ENCODE measurements around the gene TM6SF1.

The TM6SF1 gene

DNA sequence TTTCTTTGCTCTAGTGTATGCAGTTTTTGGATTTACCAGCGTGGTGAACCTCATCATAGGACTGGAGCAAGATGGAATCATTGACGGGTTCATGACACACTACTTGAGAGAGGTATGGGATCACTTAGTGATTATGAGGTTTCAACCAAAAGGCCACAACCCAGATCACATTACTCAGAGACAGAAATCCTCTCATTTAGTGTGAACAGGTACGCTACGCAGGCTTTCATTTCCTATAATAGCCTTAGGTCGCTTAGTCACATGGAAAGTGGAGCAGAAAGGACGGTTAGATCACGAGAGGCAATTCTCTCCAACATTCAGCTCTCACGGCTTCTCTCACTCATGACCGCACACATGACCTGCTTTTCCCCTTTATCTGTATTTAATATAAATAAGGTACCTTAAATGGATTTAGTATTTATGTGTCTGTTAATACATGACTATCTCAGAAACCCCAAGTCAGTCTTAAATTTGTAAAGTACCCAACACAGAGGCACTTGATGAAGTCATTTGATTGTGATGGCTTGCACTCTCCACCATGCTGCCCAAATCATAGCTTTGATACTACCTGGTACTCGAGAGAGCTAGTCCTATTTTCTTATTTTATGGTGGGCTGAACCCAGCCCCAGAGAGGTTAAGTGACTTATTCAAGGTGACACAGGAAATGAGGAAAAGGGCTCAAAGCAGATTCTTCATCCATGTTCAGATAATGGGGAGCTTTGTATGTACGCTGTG is 8.6 kb downstream of the TM6SF1 start:
- no peak for DNase-seq (ENCODE audit: low read depth)

DNA sequence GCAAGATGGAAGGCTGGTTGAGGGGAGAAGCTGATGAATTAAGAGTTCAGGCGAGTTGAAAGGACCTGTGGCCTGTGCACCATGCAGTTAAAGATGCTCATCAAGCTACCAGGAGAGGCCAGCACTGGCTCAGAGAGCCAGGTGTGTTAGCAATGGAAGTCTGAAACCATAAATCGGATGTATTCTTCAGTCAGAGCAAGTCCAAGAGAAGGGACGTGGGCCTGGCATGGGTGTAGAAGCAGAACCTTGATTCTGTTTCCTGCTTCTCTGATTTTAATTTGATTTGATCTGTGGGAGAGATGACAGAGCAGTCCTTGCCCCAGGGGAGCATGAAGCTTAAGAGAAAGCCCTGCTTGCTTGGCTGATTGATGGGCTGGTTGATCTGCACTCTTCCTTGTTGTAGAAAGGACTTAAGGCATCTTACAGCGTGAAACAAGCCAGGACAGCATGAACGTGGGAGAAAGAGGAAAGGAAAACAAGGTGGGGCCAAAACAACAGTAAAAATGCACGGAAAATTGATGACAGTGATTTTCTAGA is 10.9 kb downstream of the TM6SF1 start:
- DNase-seq (ENCODE audit: low read depth), result no peak
- H3K4me3 ChIP-seq (ENCODE audit: low read length), result no peak overlapping the region
- TF ChIP-seq, protein P1, sequence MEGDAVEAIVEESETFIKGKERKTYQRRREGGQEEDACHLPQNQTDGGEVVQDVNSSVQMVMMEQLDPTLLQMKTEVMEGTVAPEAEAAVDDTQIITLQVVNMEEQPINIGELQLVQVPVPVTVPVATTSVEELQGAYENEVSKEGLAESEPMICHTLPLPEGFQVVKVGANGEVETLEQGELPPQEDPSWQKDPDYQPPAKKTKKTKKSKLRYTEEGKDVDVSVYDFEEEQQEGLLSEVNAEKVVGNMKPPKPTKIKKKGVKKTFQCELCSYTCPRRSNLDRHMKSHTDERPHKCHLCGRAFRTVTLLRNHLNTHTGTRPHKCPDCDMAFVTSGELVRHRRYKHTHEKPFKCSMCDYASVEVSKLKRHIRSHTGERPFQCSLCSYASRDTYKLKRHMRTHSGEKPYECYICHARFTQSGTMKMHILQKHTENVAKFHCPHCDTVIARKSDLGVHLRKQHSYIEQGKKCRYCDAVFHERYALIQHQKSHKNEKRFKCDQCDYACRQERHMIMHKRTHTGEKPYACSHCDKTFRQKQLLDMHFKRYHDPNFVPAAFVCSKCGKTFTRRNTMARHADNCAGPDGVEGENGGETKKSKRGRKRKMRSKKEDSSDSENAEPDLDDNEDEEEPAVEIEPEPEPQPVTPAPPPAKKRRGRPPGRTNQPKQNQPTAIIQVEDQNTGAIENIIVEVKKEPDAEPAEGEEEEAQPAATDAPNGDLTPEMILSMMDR (conservative IDR thresholded peaks at IDR 0.05; ENCODE audit: low read depth, low read length), result no peak

More for the DNA sequence above, 8.6 kb downstream of the TM6SF1 start:
- no peak overlapping the region for H3K4me3 ChIP-seq (ENCODE audit: low read length)
- TF ChIP-seq, protein P1 (conservative IDR thresholded peaks at IDR 0.05; ENCODE audit: low read depth, low read length), result no peak

DNA sequence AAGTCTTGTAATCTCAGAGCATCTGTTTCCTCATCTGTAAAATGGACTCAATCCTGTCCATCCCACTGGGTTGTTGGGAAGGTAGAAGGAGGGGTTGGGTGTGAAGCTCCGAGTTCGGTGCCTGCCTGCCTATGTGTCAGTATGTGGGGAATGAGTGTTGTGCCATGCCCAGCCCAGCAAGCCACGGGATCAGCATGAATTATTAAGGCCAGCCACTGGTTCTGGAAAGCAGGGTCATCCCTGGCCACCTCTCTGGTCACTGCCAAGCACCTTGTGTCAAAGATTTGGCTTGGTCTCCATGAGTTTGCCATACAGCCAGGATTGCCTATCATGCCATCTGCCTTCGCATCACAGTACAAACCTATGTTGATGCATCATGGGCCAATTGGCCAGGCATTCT is 11.5 kb downstream of the TM6SF1 start:
- TF ChIP-seq, protein P1 (conservative IDR thresholded peaks at IDR 0.05; ENCODE audit: low read depth, low read length), result no peak
- H3K4me3 ChIP-seq (ENCODE audit: low read length), result no peak overlapping the region
- no peak for DNase-seq (ENCODE audit: low read depth)

DNA sequence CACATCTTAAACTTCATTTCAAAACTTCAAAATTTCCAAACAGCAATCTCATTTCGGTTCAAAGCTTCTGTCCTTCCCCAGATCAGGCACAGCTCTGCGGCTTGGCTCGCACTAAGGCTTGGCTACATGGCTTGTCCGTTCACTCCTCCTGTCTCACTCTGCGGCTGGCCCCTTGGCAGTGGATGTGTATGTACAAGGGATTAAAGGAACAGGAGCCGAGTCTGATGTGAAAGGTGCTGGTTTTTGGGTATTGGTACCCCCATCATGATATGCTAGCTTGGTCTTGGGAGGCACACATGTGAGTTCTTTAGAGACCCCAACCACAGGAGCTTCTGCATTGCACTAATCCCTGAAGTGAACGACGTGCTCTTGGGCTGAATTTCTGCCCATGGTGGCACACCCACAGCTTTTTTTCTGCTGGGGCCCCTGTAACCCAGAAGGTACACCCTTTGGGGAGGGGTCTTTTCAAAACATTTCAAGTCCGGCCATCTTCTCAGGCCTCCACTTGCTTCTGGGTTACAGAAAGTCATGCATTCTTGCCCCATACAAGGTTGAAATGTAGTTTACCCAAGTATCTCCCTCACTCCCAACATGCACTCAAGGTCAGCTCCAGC is 12.6 kb downstream of the TM6SF1 start:
- TF ChIP-seq, protein P1 (conservative IDR thresholded peaks at IDR 0.05; ENCODE audit: low read depth, low read length), result no peak
- no peak overlapping the region for H3K4me3 ChIP-seq (ENCODE audit: low read length)
- no peak for DNase-seq (ENCODE audit: low read depth)

DNA sequence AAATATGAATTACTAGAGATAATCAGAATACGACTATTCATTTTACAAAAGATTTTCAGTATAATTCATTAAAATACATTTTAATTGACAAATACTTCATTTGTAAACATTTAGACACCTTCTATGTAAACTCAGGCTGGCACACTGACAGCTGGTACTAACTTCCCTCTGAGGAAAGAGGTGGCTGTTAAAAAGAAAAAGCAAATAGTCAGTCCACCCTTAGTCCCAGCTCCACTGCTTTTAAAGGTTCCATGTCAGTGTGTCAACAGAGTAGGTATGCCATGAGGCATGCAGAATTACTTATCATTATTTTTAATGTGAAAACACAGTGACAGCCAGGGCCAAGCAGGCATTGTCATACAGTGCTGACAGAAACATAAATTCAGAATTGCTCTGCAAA is 16.1 kb downstream of the TM6SF1 start:
- no peak overlapping the region for H3K4me3 ChIP-seq (ENCODE audit: low read length)
- TF ChIP-seq, protein P1 (conservative IDR thresholded peaks at IDR 0.05; ENCODE audit: low read depth, low read length), result no peak
- DNase-seq (ENCODE audit: low read depth), result no peak

DNA sequence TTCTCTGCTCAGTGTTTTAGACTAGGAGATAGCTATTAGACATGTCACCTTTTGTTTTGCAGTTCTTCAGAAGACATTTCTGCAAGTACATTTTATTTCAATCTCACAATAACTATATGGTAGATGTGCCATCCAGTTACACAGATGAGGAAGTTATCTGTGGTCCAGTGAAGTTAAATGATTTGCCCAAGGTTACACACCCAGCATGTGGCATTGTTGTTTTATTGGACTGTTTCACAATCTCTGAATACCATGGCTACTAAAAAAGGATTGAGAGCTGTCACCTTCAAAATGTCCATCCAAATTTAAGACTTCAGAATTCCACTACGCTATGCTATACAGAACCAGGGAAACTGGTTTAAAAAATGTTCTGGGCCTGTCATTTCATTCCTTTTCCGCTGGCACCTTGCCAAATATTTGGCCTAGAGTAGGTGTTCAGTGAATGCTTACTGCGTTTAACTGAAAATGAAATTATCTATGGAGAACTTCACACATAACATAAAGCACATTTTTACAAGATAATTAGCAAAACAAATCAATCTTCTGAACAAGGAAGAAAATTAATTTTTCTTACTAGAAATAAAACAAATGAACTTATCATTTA is 20.2 kb downstream of the TM6SF1 start:
- H3K4me3 ChIP-seq (ENCODE audit: low read length), result no peak overlapping the region
- TF ChIP-seq, protein P1 (conservative IDR thresholded peaks at IDR 0.05; ENCODE audit: low read depth, low read length), result no peak
- no peak for DNase-seq (ENCODE audit: low read depth)

All from retinal pigment epithelial cell (primary cell).